ENCODE results near the gene ZNF679. TPM values are rescaled to one million over a fixed set of nuclear protein-coding genes. Genes with fewer than 3 reads are reported as not detected.

The ZNF679 gene
- polyA plus RNA-seq, 1 donor from 2014 or later = not detected

GRCh38 chr7:64223366-64223765 is 4.9 kb upstream of the ZNF679 start:
- Histone ChIP-seq H3K4me2 (ENCODE audit: low read length) (no peak overlapping the region), H3K9me2 (ENCODE audit: insufficient read depth, low read length) (no peaks in the 10 kb centered on the region), H3K79me2 (replicated peaks; ENCODE audit: insufficient read depth, low read length) (no peaks in the 10 kb centered on the region), H3K9me3 (ENCODE audit: low read length) (peaks cover 24% of the 10 kb centered on the region), H3K9ac (ENCODE audit: low read length) (no peak overlapping the region), H2AFZ (ENCODE audit: low read depth, low read length) (no peak overlapping the region), H3K27me3 (ENCODE audit: insufficient read depth, low read depth, low read length) (no peaks in the 10 kb centered on the region), H4K20me1 (ENCODE audit: insufficient read depth) (no peaks in the 10 kb centered on the region), H3K27ac (ENCODE audit: low read length) (no peak overlapping the region), H3K36me3 (ENCODE audit: insufficient read depth, low read length) (no peaks in the 10 kb centered on the region), H3K4me3 (ENCODE audit: low read length) (no peak overlapping the region), H3F3A (ENCODE audit: insufficient read depth, low read length, poor library complexity, severe bottlenecking) (no peaks in the 10 kb centered on the region)
- TF ChIP-seq EP300 (conservative IDR thresholded peaks at IDR 0.05; ENCODE audit: poor library complexity, severe bottlenecking) = no peak
- TF ChIP-seq, protein P1, sequence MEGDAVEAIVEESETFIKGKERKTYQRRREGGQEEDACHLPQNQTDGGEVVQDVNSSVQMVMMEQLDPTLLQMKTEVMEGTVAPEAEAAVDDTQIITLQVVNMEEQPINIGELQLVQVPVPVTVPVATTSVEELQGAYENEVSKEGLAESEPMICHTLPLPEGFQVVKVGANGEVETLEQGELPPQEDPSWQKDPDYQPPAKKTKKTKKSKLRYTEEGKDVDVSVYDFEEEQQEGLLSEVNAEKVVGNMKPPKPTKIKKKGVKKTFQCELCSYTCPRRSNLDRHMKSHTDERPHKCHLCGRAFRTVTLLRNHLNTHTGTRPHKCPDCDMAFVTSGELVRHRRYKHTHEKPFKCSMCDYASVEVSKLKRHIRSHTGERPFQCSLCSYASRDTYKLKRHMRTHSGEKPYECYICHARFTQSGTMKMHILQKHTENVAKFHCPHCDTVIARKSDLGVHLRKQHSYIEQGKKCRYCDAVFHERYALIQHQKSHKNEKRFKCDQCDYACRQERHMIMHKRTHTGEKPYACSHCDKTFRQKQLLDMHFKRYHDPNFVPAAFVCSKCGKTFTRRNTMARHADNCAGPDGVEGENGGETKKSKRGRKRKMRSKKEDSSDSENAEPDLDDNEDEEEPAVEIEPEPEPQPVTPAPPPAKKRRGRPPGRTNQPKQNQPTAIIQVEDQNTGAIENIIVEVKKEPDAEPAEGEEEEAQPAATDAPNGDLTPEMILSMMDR (IDR thresholded peaks at IDR 0.05; ENCODE audit: poor library complexity, severe bottlenecking) = no peak
- TF ChIP-seq EZH2 (IDR thresholded peaks at IDR 0.05; ENCODE audit: borderline replicate concordance, insufficient read depth, low read length, poor library complexity, severe bottlenecking) = no peak
- no peak for TF ChIP-seq MXI1 (conservative IDR thresholded peaks at IDR 0.05; ENCODE audit: poor library complexity, severe bottlenecking)
- TF ChIP-seq POLR2AphosphoS5 (IDR thresholded peaks at IDR 0.05) = no peak
- TF ChIP-seq TAF1 (IDR thresholded peaks at IDR 0.05; ENCODE audit: low read depth) = no peak
- TF ChIP-seq, protein P2, sequence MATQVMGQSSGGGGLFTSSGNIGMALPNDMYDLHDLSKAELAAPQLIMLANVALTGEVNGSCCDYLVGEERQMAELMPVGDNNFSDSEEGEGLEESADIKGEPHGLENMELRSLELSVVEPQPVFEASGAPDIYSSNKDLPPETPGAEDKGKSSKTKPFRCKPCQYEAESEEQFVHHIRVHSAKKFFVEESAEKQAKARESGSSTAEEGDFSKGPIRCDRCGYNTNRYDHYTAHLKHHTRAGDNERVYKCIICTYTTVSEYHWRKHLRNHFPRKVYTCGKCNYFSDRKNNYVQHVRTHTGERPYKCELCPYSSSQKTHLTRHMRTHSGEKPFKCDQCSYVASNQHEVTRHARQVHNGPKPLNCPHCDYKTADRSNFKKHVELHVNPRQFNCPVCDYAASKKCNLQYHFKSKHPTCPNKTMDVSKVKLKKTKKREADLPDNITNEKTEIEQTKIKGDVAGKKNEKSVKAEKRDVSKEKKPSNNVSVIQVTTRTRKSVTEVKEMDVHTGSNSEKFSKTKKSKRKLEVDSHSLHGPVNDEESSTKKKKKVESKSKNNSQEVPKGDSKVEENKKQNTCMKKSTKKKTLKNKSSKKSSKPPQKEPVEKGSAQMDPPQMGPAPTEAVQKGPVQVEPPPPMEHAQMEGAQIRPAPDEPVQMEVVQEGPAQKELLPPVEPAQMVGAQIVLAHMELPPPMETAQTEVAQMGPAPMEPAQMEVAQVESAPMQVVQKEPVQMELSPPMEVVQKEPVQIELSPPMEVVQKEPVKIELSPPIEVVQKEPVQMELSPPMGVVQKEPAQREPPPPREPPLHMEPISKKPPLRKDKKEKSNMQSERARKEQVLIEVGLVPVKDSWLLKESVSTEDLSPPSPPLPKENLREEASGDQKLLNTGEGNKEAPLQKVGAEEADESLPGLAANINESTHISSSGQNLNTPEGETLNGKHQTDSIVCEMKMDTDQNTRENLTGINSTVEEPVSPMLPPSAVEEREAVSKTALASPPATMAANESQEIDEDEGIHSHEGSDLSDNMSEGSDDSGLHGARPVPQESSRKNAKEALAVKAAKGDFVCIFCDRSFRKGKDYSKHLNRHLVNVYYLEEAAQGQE (IDR thresholded peaks at IDR 0.05; ENCODE audit: borderline replicate concordance) = no peak
- TF ChIP-seq SMC3 (conservative IDR thresholded peaks at IDR 0.05; ENCODE audit: poor library complexity) = no peak
- TF ChIP-seq RAD21 (conservative IDR thresholded peaks at IDR 0.05) = no peak

DNA sequence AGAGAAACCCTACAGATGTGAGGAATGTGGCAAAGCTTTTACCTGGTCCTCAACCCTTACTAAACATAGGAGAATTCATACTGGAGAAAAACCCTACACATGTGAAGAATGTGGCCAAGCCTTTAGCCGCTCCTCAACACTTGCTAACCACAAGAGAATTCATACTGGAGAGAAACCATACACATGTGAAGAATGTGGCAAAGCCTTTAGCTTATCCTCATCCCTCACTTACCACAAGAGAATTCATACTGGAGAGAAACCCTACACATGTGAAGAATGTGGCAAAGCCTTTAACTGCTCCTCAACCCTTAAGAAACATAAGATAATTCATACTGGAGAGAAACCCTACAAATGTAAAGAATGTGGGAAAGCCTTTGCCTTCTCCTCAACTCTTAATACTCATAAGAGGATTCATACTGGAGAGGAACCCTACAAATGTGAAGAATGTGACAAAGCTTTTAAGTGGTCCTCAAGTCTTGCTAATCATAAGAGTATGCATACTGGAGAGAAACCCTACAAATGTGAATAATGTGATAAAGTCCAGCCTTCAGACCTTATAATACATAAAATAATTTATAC is 38.2 kb downstream of the ZNF679 start:
- no peak overlapping the region for H3K4me3 ChIP-seq (ENCODE audit: low read length)
- H3K27ac ChIP-seq (ENCODE audit: low read length) = no peak overlapping the region
- no peaks in the 10 kb centered on the region for H4K20me1 ChIP-seq (ENCODE audit: insufficient read depth)
- no peaks in the 10 kb centered on the region for H3K79me2 ChIP-seq (replicated peaks; ENCODE audit: insufficient read depth, low read length)
- no peaks in the 10 kb centered on the region for H3K27me3 ChIP-seq (ENCODE audit: insufficient read depth, low read depth, low read length)
- no peak overlapping the region for H3K4me2 ChIP-seq (ENCODE audit: low read length)
- H3K9me2 ChIP-seq (ENCODE audit: insufficient read depth, low read length) = no peaks in the 10 kb centered on the region
- no peak overlapping the region for H2AFZ ChIP-seq (ENCODE audit: low read depth, low read length)
- H3K9ac ChIP-seq (ENCODE audit: low read length) = no peak overlapping the region
- peaks cover 6% of the 10 kb centered on the region for H3K9me3 ChIP-seq (ENCODE audit: low read length)
- H3F3A ChIP-seq (ENCODE audit: insufficient read depth, low read length, poor library complexity, severe bottlenecking) = no peaks in the 10 kb centered on the region
- TF ChIP-seq EP300 (conservative IDR thresholded peaks at IDR 0.05; ENCODE audit: poor library complexity, severe bottlenecking) = no peak
- no peak for TF ChIP-seq POLR2AphosphoS5 (IDR thresholded peaks at IDR 0.05)
- TF ChIP-seq TAF1 (IDR thresholded peaks at IDR 0.05; ENCODE audit: low read depth) = no peak
- TF ChIP-seq MXI1 (conservative IDR thresholded peaks at IDR 0.05; ENCODE audit: poor library complexity, severe bottlenecking) = no peak
- TF ChIP-seq, protein P1 (IDR thresholded peaks at IDR 0.05; ENCODE audit: poor library complexity, severe bottlenecking) = no peak
- no peak for TF ChIP-seq EZH2 (IDR thresholded peaks at IDR 0.05; ENCODE audit: borderline replicate concordance, insufficient read depth, low read length, poor library complexity, severe bottlenecking)
- TF ChIP-seq, protein P2 (IDR thresholded peaks at IDR 0.05; ENCODE audit: borderline replicate concordance) = no peak
- TF ChIP-seq RAD21 (conservative IDR thresholded peaks at IDR 0.05) = no peak
- no peak for TF ChIP-seq SMC3 (conservative IDR thresholded peaks at IDR 0.05; ENCODE audit: poor library complexity)
- H3K36me3 ChIP-seq (ENCODE audit: insufficient read depth, low read length) = no peaks in the 10 kb centered on the region
